RCC 7860 (cell line): ENCODE data around the gene TES.
"Not testable (repeated sequence)": the region's sequence is repeated elsewhere in the genome, so short reads cannot be mapped to it uniquely, and the experiment has no call there.

Experiments
- DNase-seq: peaks from one replicate; pipeline ENCODE4 v3.0.0-alpha.2; 2015; ENCODE audit warnings: low spot score
- FAIRE-seq: peaks from 2 replicates; lab custom pipeline; 2012; peaks lifted over from hg19 to GRCh38; lab: Jason Lieb, UNC

The TES gene

DNA sequence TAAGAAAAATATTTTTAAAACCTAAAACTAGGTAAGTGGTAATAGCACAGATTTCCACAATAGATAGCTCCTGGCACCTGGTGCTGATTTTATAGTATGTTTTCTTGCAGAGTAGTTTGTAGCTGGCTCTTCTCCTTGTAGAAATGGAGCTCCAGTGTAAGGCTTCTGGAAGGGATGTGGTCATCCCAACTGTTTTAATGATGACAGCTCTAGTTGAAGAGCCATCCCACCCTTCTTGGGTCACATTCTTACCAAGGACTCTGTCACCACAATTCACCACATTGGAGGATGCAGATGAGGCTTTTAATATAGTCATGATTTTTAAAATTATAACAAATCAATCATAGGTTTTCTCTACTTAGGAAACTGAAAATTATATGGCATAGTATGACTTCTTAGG lies 31.0 kb downstream of the TES start:
- no peak for FAIRE-seq
- no peak for DNase-seq

DNA sequence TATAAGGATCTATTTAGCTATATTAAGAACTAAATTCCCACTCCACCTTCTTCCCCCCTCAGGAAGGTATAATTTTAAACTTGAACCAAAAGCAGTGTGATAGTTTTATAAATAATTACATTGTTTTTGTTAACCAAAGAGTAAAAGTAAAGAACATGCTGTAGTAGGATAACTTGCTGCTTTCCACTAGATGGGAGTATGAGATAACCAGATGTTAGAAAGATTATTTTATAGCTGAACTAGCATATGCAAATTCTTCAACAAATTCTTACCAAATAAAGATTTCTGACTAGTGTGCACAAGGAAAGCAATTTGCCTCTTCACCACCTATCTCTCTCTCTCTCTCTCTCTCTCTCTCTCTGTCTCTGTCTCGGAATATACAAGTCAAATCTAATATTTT lies 31.8 kb downstream of the TES start:
- FAIRE-seq (no peak), DNase-seq (no peak)

GRCh38 chr7:116242759-116243158 lies 32.4 kb downstream of the TES start:
- FAIRE-seq: no peak
- no peak for DNase-seq

DNA sequence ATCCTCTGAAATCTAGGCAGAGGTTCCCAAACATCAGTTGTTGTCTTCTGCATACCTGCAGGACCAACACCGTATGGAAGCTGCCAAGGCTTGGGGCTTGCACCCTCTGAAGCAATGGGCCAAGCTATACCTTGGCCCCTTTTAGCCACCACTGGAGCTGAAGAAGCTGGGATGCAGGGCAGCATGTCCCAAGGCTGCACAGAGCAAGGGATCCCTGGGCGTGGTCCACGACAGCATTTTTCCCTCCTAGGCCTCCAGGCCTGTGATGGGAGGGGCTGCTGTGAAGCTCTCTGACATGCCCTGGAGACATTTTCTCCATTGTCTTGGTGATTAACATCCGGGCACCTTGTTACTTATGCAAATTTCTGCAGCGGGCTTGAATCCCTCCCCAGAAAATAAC lies 34.5 kb downstream of the TES start:
- not testable (repeated sequence) for FAIRE-seq, DNase-seq

DNA sequence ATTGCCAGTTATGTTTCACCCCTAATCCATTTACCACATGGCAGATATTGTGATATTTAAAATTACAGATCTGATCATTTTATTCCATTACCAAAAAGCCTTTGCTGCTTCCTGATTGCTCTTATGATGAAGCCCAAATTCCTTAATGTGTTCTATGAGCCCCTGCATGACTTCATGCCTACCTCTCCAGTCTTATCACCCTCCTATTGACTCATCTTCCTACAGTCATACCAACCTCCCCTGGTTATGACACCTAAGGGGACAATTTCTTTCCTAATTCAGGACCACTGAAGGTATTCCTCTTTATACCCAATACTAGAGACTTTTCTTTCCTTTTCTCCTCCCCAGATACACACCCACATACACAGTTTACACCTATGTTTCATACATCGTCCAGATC lies 36.0 kb downstream of the TES start:
- DNase-seq (no peak), FAIRE-seq (no peak)

- peak; percentile 47 for DNase-seq
- no peak for FAIRE-seq
Measured at GRCh38 chr7:116249969-116250553, 39.7 kb downstream of the TES start.

DNA sequence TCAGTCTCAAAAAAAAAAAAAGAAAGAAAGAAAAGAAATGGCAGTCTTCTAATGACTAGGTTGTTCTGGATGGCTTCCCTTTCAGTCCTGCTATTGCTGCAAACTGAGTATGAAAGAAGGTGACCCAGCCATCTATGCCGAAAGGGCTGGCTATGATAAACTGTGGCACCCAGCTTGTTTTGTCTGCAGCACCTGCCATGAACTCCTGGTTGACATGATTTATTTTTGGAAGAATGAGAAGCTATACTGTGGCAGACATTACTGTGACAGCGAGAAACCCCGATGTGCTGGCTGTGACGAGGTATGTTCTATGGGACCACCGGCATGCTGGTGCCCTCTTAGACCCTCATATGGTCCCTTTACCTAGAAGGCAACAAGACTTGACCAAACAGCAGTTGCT lies 41.3 kb downstream of the TES start:
- no peak for FAIRE-seq
- DNase-seq: no peak

GRCh38 chr7:116252249-116252648 lies 41.9 kb downstream of the TES start:
- FAIRE-seq: no peak
- DNase-seq: no peak

DNA sequence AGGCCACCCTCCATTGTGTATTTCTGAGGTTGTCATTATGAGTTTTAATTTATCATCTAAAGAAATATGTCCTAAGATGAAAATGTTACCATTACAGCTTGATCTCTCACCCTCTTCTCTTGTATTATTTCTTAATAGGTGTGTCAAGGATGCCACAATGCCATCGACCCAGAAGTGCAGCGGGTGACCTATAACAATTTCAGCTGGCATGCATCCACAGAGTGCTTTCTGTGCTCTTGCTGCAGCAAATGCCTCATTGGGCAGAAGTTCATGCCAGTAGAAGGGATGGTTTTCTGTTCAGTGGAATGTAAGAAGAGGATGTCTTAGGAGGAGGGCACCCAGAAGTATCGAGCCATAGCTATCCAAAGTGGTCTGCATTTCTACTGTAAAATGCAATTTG lies 46.8 kb downstream of the TES start:
- FAIRE-seq: no peak
- DNase-seq: no peak

GRCh38 chr7:116258734-116259133 lies 48.4 kb downstream of the TES start:
- peak; percentile 96 for FAIRE-seq
- DNase-seq: peak; percentile 71

- DNase-seq: no peak
- FAIRE-seq: no peak
Measured at GRCh38 chr7:116259156-116259870, 49.0 kb downstream of the TES start.

DNA sequence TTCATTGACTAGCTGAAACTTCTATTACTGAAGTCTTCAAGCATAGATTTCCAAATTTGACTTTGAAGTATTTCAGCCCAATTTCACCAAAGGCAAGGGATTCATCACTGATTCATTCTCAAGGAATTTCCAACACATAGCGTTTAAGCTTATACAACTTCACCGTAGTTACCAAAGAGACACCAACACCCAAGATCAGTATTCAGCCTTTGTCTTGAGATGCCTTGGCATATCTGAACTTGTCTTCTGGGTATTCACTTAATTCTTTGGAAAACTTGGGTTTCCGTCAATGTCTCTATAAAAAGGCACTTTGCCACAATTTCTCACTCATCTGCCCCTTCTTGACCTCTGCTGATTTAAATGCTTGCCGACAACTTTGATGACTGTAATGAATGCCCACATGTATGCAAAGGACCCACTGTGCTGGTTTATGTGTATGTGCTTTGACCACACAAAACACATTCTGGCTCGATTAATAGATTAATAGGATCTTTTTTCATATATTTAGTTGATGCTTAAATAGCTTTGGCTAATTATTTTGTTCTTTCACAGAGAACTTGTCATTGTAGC lies 49.6 kb downstream of the TES start:
- DNase-seq: peak; percentile 90
- peak; percentile 80 for FAIRE-seq

GRCh38 chr7:116261904-116262303 lies 51.6 kb downstream of the TES start:
- FAIRE-seq (no peak), DNase-seq (peak; percentile 41)

DNA sequence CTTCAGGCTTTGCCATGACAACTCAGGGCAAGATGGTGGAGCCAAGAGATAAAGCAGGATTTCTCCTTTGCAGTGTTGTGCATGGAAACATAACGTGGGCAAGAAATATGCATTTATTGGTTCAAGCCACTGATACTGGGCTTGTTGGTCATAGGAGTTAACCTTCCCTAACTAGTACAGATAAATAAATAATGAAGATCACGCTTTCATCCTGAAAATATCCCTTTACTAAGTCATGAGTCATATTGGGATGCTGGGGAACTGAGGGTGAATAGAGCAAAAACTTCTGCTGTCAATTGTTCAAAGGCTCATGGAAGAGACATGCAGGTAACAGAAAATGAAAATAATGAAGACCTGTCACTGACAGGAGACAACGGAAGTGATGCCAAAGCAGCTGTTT lies 55.5 kb downstream of the TES start:
- no peak for FAIRE-seq
- DNase-seq: peak; percentile 28

GRCh38 chr7:116269466-116269865 lies 59.1 kb downstream of the TES start:
- DNase-seq: no peak
- FAIRE-seq: no peak

DNA sequence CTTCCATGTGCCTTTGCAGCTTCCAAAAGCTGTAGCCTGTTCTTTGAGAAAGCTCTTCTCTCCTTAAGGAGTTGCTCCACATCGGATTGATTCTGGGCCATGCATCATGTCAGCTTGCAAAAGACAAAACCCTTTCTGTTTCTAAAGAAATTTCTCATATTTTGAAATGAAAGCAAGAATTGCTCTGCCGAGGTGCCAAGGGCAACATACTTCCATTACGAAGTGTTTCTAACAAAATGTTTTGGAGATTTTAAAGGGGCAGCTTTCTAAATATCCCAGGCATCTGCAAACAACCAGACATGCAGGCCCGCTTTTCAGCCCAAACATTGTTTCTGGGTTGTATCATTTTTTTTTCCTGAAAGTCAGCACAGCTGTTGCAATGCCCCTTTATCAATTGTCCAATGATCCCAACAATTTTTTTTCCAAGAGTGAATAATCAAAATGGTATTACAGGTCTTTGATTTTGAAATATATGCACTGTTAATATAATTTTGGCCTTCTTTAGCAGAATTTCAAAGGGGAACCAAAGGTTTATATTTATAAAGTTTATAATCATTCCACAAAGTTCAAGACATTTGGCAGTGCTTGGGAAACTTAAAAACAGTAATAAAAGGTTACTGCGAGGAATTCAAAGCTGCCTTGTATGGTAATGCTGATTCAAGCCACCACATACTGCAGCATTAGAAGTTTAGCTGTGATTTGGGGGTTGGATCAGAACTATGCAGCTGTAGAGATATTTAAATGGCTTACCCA lies 61.0 kb downstream of the TES start:
- FAIRE-seq: no peak
- no peak for DNase-seq

- FAIRE-seq: peak; percentile 98
Measured at GRCh38 chr7:116271963-116272886, 61.9 kb downstream of the TES start.

GRCh38 chr7:116273283-116273917 lies 63.1 kb downstream of the TES start:
- no peak for DNase-seq
- FAIRE-seq: no peak

More at GRCh38 chr7:116271963-116272886, 61.9 kb downstream of the TES start:
- peak; percentile 95 for DNase-seq

DNA sequence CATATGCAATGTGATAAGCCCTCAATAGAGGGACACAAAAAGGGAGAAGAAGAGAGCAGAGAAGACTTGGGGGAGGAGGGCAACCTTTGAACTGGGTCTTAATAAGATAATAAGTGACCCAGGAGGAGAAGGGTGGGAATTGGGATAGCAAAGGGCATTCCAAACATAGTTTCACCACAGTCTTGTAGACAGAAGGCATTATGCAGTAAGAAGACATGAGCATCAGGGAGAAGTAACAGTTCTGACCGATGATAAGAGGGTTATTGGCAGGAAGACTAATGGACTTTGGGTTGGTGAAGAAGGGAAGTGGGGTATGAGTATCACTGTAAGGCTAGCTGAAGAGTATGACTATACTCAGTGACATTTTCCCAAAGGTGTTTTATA lies 63.6 kb downstream of the TES start:
- FAIRE-seq: no peak
- DNase-seq: peak; percentile 38

DNA sequence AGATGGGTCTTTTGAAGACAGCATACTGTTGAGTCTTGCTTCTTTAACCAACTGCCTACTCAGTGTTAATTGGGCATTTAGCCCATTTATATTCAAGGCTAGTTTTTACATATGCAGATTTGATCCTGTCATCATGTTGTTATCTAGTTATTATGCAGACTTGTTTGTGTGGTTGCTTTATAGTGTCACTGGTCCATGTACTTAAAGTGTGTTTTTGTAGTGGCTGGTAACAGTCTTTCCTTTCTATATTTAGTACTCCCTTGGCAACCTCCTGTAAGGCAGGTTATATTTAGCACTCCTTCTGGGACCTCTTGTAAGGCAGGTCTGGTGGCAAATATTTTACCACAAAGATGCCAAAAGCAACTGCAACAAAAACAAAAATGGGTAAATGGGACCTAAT lies 66.7 kb downstream of the TES start:
- FAIRE-seq (no peak), DNase-seq (no peak)
